BLaER1 (cell line): Measurements from ENCODE around the gene IRAG1.

ENCODE experiments used
- H3K27ac ChIP-seq: shearing (Covaris generic); formaldehyde crosslinking; 2 replicates; pipeline ENCODE4 v1.8.1; 2022
- H3K27me3 ChIP-seq: shearing (Covaris generic); formaldehyde crosslinking; 2 replicates; pipeline ENCODE4 v1.8.1; 2022
- H3K36me3 ChIP-seq: shearing (Covaris generic); formaldehyde crosslinking; 2 replicates; pipeline ENCODE4 v1.8.1; 2022
- H3K4me1 ChIP-seq: shearing (Covaris generic); formaldehyde crosslinking; 2 replicates; pipeline ENCODE4 v1.8.1; 2022
- H3K4me2 ChIP-seq: shearing (Covaris generic); formaldehyde crosslinking; 2 replicates; pipeline ENCODE4 v1.8.1; 2022
- H3K4me3 ChIP-seq: shearing (Covaris generic); formaldehyde crosslinking; 2 replicates; pipeline ENCODE4 v1.8.1; 2022
- H3K9ac ChIP-seq: shearing (Covaris generic); formaldehyde crosslinking; 2 replicates; pipeline ENCODE4 v1.8.1; 2022
- H3K9me3 ChIP-seq: shearing (Covaris generic); formaldehyde crosslinking; 2 replicates; pipeline ENCODE4 v1.8.1; 2022
- H4K20me1 ChIP-seq: shearing (Covaris generic); formaldehyde crosslinking; 2 replicates; pipeline ENCODE4 v1.8.1; 2022
- Cebpa-rat ChIP-seq: shearing (Covaris generic); IDR thresholded peaks from 2 replicates; pipeline ENCODE4 v1.8.1; 2022

Gene IRAG1

DNA sequence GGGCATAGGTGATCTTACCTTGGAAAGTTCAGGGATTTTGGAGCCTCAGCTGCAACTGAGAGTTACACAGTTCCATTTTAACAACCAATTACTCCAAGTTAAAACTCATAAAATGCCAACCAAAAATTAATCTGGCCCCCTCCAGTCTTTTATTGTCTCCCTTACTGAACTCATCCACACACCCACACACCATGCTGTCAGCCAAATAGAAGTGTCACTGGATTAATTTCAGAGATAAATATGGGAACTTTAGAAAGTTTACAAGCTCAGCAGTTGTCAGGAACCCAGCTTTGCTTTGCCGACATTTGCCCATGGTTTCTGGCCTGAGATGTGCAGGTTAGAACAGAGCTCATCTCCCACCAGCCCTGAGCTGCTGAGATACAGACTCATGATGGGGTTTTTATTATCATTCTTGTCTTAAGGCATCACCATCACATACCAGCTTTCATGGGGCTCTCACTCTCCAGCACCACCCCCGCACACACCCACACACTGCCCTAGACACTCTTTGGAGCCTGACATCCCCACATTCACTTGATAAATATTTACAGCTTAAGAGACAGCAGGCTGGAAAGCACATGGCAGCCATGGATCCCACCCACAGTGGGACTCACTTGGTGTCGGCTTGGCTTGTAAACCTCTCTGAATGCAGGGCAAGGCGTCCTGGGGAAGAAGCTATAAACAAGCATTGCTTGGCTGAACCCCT is 33.7 kb upstream of the IRAG1 start:
- Histone ChIP-seq H3K9ac (no peak overlapping the region), H3K9me3 (peaks cover 21% of the 10 kb centered on the region), H3K4me1 (peaks cover 31% of the 10 kb centered on the region), H3K4me2 (no peak overlapping the region), H3K4me3 (no peak overlapping the region), H3K27ac (no peak overlapping the region), H3K27me3 (no peaks in the 10 kb centered on the region), H4K20me1 (no peaks in the 10 kb centered on the region), H3K36me3 (no peaks in the 10 kb centered on the region)
- no peak for TF ChIP-seq Cebpa-rat

DNA sequence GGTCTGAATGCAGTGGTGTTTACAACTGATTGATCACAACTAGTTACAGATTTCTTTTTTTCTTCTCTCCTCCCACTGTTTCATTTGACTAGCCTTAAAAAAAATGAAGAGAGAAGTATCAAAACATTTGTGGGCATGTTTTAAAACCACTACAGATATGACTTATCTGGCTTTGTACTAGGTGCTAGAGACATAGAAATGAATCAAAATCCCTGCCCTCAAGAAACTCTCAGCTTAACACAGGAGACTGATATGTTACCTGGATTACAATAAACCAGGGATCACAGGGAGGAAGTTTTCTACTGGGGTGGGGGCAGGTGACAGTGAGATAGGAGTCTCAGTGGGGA is 32.3 kb upstream of the IRAG1 start:
- Histone ChIP-seq H3K27me3 (no peaks in the 10 kb centered on the region), H3K4me3 (no peak overlapping the region), H3K36me3 (no peaks in the 10 kb centered on the region), H3K4me2 (peak overlapping the region; percentile 59), H3K4me1 (peaks cover 41% of the 10 kb centered on the region), H3K9ac (no peak overlapping the region), H3K27ac (no peak overlapping the region), H4K20me1 (no peaks in the 10 kb centered on the region), H3K9me3 (peaks cover 21% of the 10 kb centered on the region)
- TF ChIP-seq Cebpa-rat = no peak

DNA sequence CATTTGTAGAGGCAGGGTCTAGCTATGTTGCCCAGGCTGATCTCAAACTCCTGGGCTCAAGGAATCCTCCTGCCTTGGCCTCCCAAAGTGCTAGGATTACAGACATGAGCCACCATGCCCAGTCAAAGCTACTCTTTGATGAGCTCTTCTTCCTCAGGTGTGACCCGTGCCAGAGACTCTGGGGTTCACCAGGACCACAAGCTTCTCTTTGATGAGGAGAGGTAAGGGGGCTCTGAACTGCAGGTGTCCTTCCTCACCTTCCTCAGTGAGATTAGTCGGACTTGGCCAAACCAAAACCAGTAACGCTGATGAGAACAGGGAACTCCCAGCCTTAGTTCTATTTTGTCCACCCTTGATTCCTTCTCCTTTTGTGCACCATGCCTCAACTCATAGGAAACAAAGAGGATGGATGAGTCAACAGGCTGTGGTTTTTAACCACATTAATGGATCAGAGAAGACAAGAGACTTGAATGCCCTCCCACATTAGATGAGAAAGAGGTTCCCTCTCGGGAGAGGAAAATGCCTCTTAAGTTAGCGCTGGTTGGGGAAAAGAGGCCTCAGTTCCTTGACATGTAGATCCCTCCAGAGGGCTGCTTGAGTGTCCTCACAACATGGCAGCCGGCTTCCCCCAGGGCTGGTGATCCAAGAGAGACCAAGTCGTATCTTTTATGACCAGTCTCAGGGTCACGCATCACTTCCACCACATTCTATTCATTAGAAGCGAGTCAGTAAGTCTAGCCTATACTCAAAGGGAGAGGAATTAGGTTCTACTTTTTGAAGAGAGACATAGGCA is 31.8 kb upstream of the IRAG1 start:
- Histone ChIP-seq H3K4me3 (no peak overlapping the region), H3K36me3 (no peaks in the 10 kb centered on the region), H3K9ac (no peak overlapping the region), H4K20me1 (no peaks in the 10 kb centered on the region), H3K4me2 (peak overlapping the region; percentile 59), H3K27ac (no peak overlapping the region), H3K9me3 (peaks cover 21% of the 10 kb centered on the region), H3K4me1 (peaks cover 41% of the 10 kb centered on the region), H3K27me3 (no peaks in the 10 kb centered on the region)
- TF ChIP-seq Cebpa-rat = no peak

DNA sequence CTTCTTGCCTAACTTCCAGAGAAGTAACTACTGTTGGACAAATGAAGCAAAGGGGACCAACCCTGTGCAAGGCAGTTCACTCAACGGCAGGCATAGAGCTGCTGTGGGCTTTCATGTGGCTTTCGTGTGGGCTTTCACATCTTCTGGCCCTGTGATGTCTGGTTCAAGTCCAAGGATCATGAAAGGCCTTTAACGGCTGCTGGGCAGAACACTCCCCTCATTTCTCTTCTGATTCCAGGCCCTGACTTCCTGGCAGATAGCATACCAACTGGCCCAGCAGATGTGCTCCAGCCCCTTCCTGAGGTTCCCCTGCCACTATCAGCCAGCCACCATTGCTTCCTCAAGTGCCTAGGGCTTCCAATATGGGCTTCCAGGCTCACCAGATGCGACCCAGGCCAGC is 28.8 kb upstream of the IRAG1 start:
- H3K4me2 ChIP-seq = peak overlapping the region; percentile 73
- no peak overlapping the region for H3K9ac ChIP-seq

DNA sequence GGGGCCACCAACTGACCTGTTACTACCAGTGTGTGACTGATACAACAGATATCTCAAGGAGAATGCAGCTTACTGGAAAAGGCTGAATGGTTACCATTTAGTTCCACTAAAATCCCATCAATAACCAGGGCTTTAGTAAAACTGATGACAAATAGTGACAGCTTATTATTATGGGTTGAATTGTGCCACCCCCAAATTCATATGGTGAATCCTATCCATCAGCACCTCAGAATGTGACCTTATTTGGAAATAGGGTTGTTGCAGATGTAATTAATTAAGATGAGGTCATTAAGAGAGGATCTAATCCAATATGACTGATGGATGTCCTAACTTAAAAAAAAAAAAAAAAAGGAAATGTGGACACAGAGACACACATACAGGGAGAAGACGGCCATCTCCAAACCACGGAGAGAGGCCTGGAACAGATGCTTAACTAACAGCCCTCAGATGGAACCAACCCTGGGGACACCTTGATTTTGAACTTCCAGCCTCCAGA is 27.4 kb upstream of the IRAG1 start:
- no peak for TF ChIP-seq Cebpa-rat
- H3K36me3 ChIP-seq = no peaks in the 10 kb centered on the region
- peaks cover 4% of the 10 kb centered on the region for H3K9me3 ChIP-seq
- H3K27ac ChIP-seq = no peak overlapping the region
- H4K20me1 ChIP-seq = no peaks in the 10 kb centered on the region
- no peak overlapping the region for H3K9ac ChIP-seq
- H3K4me1 ChIP-seq = peaks cover 36% of the 10 kb centered on the region
- no peak overlapping the region for H3K4me3 ChIP-seq
- no peaks in the 10 kb centered on the region for H3K27me3 ChIP-seq
- H3K4me2 ChIP-seq = no peak overlapping the region

More for the DNA sequence above, 28.8 kb upstream of the IRAG1 start:
- Histone ChIP-seq H4K20me1 (no peaks in the 10 kb centered on the region), H3K27me3 (no peaks in the 10 kb centered on the region), H3K4me1 (peaks cover 41% of the 10 kb centered on the region), H3K4me3 (no peak overlapping the region), H3K9me3 (peaks cover 16% of the 10 kb centered on the region), H3K27ac (no peak overlapping the region), H3K36me3 (no peaks in the 10 kb centered on the region)
- no peak for TF ChIP-seq Cebpa-rat

DNA sequence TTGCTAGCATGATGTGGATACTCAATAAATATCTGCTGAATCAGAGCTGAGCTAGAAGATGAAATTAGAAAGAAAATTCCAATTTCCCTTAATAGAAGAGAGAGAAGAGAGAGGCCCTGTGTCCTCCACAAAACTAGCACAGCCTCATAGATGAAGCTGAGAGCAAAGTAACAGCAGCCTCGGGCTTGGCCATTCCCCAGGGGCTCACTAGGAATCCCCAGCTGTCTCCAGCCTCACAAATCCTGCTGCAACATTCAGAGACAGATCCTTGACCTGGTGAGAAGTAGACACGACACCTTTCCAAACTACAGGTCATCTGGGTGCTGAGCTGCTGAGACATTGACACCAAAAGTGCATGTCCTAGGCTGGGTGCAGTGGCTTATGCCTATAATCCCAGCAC is 26.1 kb upstream of the IRAG1 start:
- no peak for TF ChIP-seq Cebpa-rat
- no peak overlapping the region for H3K4me2 ChIP-seq
- no peaks in the 10 kb centered on the region for H3K27me3 ChIP-seq
- H3K36me3 ChIP-seq = no peaks in the 10 kb centered on the region
- H3K9me3 ChIP-seq = no peaks in the 10 kb centered on the region
- H3K4me3 ChIP-seq = no peak overlapping the region
- no peak overlapping the region for H3K9ac ChIP-seq
- peaks cover 22% of the 10 kb centered on the region for H3K4me1 ChIP-seq
- no peak overlapping the region for H3K27ac ChIP-seq
- H4K20me1 ChIP-seq = no peaks in the 10 kb centered on the region

DNA sequence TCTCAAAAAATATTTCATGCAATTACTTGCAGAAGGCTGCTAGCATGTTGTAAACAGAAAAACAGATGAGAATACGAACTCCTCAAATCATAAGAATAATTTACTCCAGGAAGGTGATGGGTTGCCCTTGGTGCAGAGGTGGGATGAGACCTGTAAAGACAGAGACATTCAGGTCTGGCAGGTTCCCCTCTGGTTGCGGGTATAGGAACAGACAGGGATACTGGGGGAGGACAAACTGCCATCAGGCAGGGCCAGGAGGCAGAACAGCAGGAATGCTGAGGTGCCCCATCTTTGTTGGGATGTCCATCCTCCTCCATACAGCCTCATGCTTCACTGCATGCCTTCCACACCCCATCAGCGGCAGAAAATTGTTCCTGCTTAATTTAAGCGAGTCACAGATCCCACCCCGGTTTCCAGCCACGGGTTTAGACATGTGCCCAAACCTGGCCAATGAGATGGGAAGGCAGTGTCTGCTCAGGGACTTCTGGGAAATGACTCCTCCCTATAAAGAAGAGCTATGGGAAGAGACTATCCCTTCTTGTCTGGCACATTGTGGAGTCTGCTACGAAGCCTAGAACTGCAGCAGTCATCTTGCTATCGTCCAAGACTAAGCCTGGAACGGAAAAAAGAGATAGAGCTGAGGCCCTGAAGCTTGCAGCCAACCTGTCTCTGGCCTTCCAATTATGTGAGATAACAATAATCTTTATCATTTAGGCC is 23.1 kb upstream of the IRAG1 start:
- Histone ChIP-seq H3K9ac (no peak overlapping the region), H3K9me3 (no peaks in the 10 kb centered on the region), H3K4me2 (no peak overlapping the region), H4K20me1 (no peaks in the 10 kb centered on the region), H3K36me3 (no peaks in the 10 kb centered on the region), H3K4me1 (peaks cover 5% of the 10 kb centered on the region), H3K27me3 (no peaks in the 10 kb centered on the region), H3K4me3 (no peak overlapping the region), H3K27ac (no peak overlapping the region)
- TF ChIP-seq Cebpa-rat = no peak

DNA sequence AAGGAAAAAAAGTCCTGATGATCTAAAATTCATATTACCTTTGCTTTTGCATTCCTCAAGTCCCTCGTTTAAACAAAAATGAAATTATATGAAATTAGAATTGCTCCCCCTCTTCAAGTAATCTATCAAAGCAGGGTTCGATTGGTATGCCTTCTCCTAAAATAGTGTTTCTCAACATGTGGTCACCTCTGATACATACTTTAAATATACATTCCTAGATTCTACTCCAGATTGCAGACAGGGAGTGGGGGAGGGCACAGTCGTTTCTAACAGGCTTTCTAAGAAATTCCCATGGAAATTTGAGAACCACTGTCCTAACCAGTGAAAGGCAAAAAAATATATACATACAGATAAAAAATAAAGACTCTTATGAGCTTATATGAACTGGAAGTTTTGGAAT is 22.6 kb upstream of the IRAG1 start:
- no peak overlapping the region for H3K4me2 ChIP-seq
- no peaks in the 10 kb centered on the region for H4K20me1 ChIP-seq
- no peak overlapping the region for H3K27ac ChIP-seq
- no peak overlapping the region for H3K9ac ChIP-seq
- no peaks in the 10 kb centered on the region for H3K9me3 ChIP-seq
- no peaks in the 10 kb centered on the region for H3K36me3 ChIP-seq
- TF ChIP-seq Cebpa-rat = no peak
- no peaks in the 10 kb centered on the region for H3K27me3 ChIP-seq
- no peaks in the 10 kb centered on the region for H3K4me1 ChIP-seq
- H3K4me3 ChIP-seq = no peak overlapping the region

DNA sequence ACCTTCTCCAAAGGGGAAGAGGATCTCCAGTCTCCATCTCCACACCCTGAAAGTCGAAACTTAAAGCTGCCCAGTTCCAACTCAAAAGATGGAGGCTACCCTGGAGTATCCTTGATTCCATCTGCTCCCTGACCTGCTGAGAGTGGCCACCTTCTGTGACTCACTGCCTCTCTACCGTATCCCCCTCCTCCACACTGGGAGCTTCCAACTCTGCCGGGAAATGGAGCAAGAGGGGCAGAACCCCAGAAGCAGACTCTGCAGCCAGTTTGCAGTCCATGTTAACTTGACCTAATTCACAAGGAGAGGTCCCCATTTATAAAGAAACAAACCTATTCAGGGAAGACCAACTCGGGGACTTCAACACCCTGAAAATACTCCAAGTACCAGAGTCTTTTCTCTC is 22.0 kb upstream of the IRAG1 start:
- H3K27me3 ChIP-seq = no peaks in the 10 kb centered on the region
- TF ChIP-seq Cebpa-rat = no peak

More for the DNA sequence above, 22.0 kb upstream of the IRAG1 start:
- H3K36me3 ChIP-seq = no peaks in the 10 kb centered on the region
- no peaks in the 10 kb centered on the region for H3K9me3 ChIP-seq
- no peak overlapping the region for H3K4me2 ChIP-seq
- H3K4me3 ChIP-seq = no peak overlapping the region
- H3K27ac ChIP-seq = no peak overlapping the region
- H4K20me1 ChIP-seq = no peaks in the 10 kb centered on the region
- no peak overlapping the region for H3K9ac ChIP-seq
- no peaks in the 10 kb centered on the region for H3K4me1 ChIP-seq
